ENCODE results near the gene AMER2. TPM values are rescaled to one million over a fixed set of nuclear protein-coding genes. Genes with fewer than 3 reads are reported as not detected.

Gene AMER2
- total and polyA plus RNA-seq, 2 experiments from 2014 or later, result 0.31 to 0.76 TPM

GRCh38 chr13:25190771-25191170 is 18.7 kb upstream of the AMER2 start (continued):
- TF ChIP-seq REST (IDR thresholded peaks at IDR 0.05; ENCODE audit: unreplicated experiment) (no peak), JUNB (IDR thresholded peaks at IDR 0.05; ENCODE audit: unreplicated experiment) (no peak)

- Mint-ChIP-seq H3K4me1 (no peaks in the 10 kb centered on the region), H3K27me3 (ENCODE audit: insufficient read depth, low read depth, poor library complexity) (no peaks in the 10 kb centered on the region), H3K4me3 (no peak overlapping the region), H3K36me3 (ENCODE audit: low read depth) (no peaks in the 10 kb centered on the region), H3K27ac (no peak overlapping the region), H3K9me3 (no peaks in the 10 kb centered on the region; the same call in 2 of the 3 replicates)
- no peaks in the 10 kb centered on the region for H3K4me1 ChIP-seq (ENCODE audit: insufficient read depth)
- H3K4me2 ChIP-seq, result no peak overlapping the region
- no peak overlapping the region for H3K27ac ChIP-seq (ENCODE audit: low read depth)
- H3K27me3 ChIP-seq (ENCODE audit: insufficient read depth), result no peaks in the 10 kb centered on the region
- H2AFZ ChIP-seq, result no peak overlapping the region; the same call in 1 of the 2 replicates
- peaks cover 7% of the 10 kb centered on the region; the same call in 1 of the 2 replicates for H3K9me2 ChIP-seq (ENCODE audit: insufficient read depth)
- no peaks in the 10 kb centered on the region for H4K20me1 ChIP-seq (replicated peaks; ENCODE audit: insufficient read depth)
- no peaks in the 10 kb centered on the region for H3K79me2 ChIP-seq (replicated peaks; ENCODE audit: insufficient read depth)
- ATAC-seq (no peak), DNase-seq (ENCODE audit: low spot score) (no peak)
- H3K36me3 ChIP-seq (ENCODE audit: insufficient read depth), result no peaks in the 10 kb centered on the region
- H3F3A ChIP-seq (replicated peaks; ENCODE audit: low read depth), result no peaks in the 10 kb centered on the region
- no peak overlapping the region for H3K4me3 ChIP-seq
- TF ChIP-seq STAT1 (IDR thresholded peaks at IDR 0.05; ENCODE audit: unreplicated experiment) (no peak), JUNB (IDR thresholded peaks at IDR 0.05; ENCODE audit: unreplicated experiment) (no peak), EZH2phosphoT487 (IDR thresholded peaks at IDR 0.05; ENCODE audit: unreplicated experiment) (no peak), CTCF (conservative IDR thresholded peaks at IDR 0.05; ENCODE audit: low read depth in 2 of 2) (no peak), POLR2AphosphoS5 (IDR thresholded peaks at IDR 0.05; ENCODE audit: low read depth) (no peak), NANOG (IDR thresholded peaks at IDR 0.05; ENCODE audit: borderline replicate concordance) (no peak)
- TF ChIP-seq, protein P1, sequence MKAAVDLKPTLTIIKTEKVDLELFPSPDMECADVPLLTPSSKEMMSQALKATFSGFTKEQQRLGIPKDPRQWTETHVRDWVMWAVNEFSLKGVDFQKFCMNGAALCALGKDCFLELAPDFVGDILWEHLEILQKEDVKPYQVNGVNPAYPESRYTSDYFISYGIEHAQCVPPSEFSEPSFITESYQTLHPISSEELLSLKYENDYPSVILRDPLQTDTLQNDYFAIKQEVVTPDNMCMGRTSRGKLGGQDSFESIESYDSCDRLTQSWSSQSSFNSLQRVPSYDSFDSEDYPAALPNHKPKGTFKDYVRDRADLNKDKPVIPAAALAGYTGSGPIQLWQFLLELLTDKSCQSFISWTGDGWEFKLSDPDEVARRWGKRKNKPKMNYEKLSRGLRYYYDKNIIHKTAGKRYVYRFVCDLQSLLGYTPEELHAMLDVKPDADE (IDR thresholded peaks at IDR 0.05), result no peak
These were observed 18.2 kb upstream of the AMER2 start for GRCh38 chr13:25190256-25190655.

All from GM23338 (cell line).